ENCODE data around the gene KDM8. TPM values are rescaled to one million over a fixed set of nuclear protein-coding genes. Genes with fewer than 3 reads are reported as not detected.
"Not testable (repeated sequence)": the region's sequence is repeated elsewhere in the genome, so short reads cannot be mapped to it uniquely, and the experiment has no call there.

KDM8 gene
- total and polyA plus RNA-seq, 5 donors from 2014 or later = 2.8 to 14.7 (median 5.5) TPM

GRCh38 chr16:27248886-27249285, 45.6 kb downstream of the KDM8 start:
- Mint-ChIP-seq H3K4me1 (peaks cover 26 to 64% (median 45%) of the 10 kb centered on the region in 4 donors), H3K27ac (peak overlapping the region in 2 of 3 donors; percentile 65 to 83), H3K36me3 (peaks cover 44% of the 10 kb centered on the region)
- peaks cover 16% of the 10 kb centered on the region for H3K4me1 ChIP-seq (ENCODE audit: control insufficient read depth, insufficient read depth, low read length, poor library complexity, severe bottlenecking)
- ATAC-seq (ENCODE audit: low read depth in 2 of 2); H3K36me3 ChIP-seq (ENCODE audit: control insufficient read depth, insufficient read depth, low read length); H3K4me3 ChIP-seq (ENCODE audit: low read depth, low read length); H3K9me3 Mint-ChIP-seq; H3K27ac ChIP-seq (ENCODE audit: insufficient read depth, low read length, poor library complexity, severe bottlenecking); H3K4me3 Mint-ChIP-seq; H3K27me3 Mint-ChIP-seq; DNase-seq; H3K9me3 ChIP-seq (ENCODE audit: control insufficient read depth in 2 of 2, low read length in 2 of 2); H3K27me3 ChIP-seq (ENCODE audit: control insufficient read depth, insufficient read depth, low read length): not testable (repeated sequence)

- Histone ChIP-seq H3K9me3 (ENCODE audit: control insufficient read depth in 2 of 2, low read length in 2 of 2) (no peaks in the 10 kb centered on the region), H3K4me1 (ENCODE audit: control insufficient read depth, insufficient read depth, low read length, poor library complexity, severe bottlenecking) (peaks cover 22% of the 10 kb centered on the region), H3K36me3 (ENCODE audit: control insufficient read depth, insufficient read depth, low read length) (peaks cover 14% of the 10 kb centered on the region), H3K4me3 (ENCODE audit: low read depth, low read length) (no peak overlapping the region), H3K27ac (ENCODE audit: insufficient read depth, low read length, poor library complexity, severe bottlenecking) (no peak overlapping the region), H3K27me3 (ENCODE audit: control insufficient read depth, insufficient read depth, low read length) (no peaks in the 10 kb centered on the region)
- Mint-ChIP-seq H3K36me3 (peaks cover 46% of the 10 kb centered on the region), H3K27me3 (no peaks in the 10 kb centered on the region), H3K4me1 (peaks cover 31 to 61% (median 48%) of the 10 kb centered on the region in 4 donors), H3K27ac (peak overlapping the region in 1 of 3 donors; percentile 25), H3K4me3 (no peak overlapping the region), H3K9me3 (peaks cover 0 to 1% (median 0%) of the 10 kb centered on the region in 7 donors)
- ATAC-seq (ENCODE audit: low read depth in 2 of 2) (no peak), DNase-seq (no peak)
Measured at GRCh38 chr16:27251541-27252205, 48.3 kb downstream of the KDM8 start.

- Histone ChIP-seq H3K4me3 (ENCODE audit: low read depth, low read length) (no peak overlapping the region), H3K27ac (ENCODE audit: insufficient read depth, low read length, poor library complexity, severe bottlenecking) (no peak overlapping the region), H3K4me1 (ENCODE audit: control insufficient read depth, insufficient read depth, low read length, poor library complexity, severe bottlenecking) (peaks cover 22% of the 10 kb centered on the region), H3K36me3 (ENCODE audit: control insufficient read depth, insufficient read depth, low read length) (peaks cover 19% of the 10 kb centered on the region), H3K9me3 (ENCODE audit: control insufficient read depth in 2 of 2, low read length in 2 of 2) (no peaks in the 10 kb centered on the region), H3K27me3 (ENCODE audit: control insufficient read depth, insufficient read depth, low read length) (no peaks in the 10 kb centered on the region)
- Mint-ChIP-seq H3K9me3 (peaks cover 0 to 1% (median 0%) of the 10 kb centered on the region in 7 donors), H3K4me1 (peaks cover 26 to 55% (median 45%) of the 10 kb centered on the region in 4 donors), H3K4me3 (no peak overlapping the region), H3K36me3 (peaks cover 44% of the 10 kb centered on the region), H3K27me3 (no peaks in the 10 kb centered on the region), H3K27ac (peak overlapping the region in 2 of 3 donors; percentile 20 to 59)
- DNase-seq = no peak
- ATAC-seq (ENCODE audit: low read depth in 2 of 2) = no peak
Measured at GRCh38 chr16:27252206-27252585, 48.9 kb downstream of the KDM8 start.

- peak in 1 of 2 donors; percentile 35 for ATAC-seq (ENCODE audit: low read depth in 2 of 2)
- Histone ChIP-seq H3K4me1 (ENCODE audit: control insufficient read depth, insufficient read depth, low read length, poor library complexity, severe bottlenecking) (peaks cover 22% of the 10 kb centered on the region), H3K27ac (ENCODE audit: insufficient read depth, low read length, poor library complexity, severe bottlenecking) (no peak overlapping the region), H3K9me3 (ENCODE audit: control insufficient read depth in 2 of 2, low read length in 2 of 2) (no peaks in the 10 kb centered on the region), H3K27me3 (ENCODE audit: control insufficient read depth, insufficient read depth, low read length) (no peaks in the 10 kb centered on the region), H3K4me3 (ENCODE audit: low read depth, low read length) (no peak overlapping the region), H3K36me3 (ENCODE audit: control insufficient read depth, insufficient read depth, low read length) (peaks cover 20% of the 10 kb centered on the region)
- Mint-ChIP-seq H3K9me3 (no peaks in the 10 kb centered on the region), H3K4me3 (peak overlapping the region in 2 of 4 donors; percentile 62 to 76), H3K4me1 (peaks cover 24 to 55% (median 42%) of the 10 kb centered on the region in 4 donors), H3K27ac (peak overlapping the region; percentile 53 to 89 (median 82)), H3K27me3 (no peaks in the 10 kb centered on the region), H3K36me3 (peaks cover 47% of the 10 kb centered on the region)
- DNase-seq = no peak
Measured at GRCh38 chr16:27253526-27253930, 50.2 kb downstream of the KDM8 start.

- peak overlapping the region; percentile 50 to 89 (median 82) for H3K27ac Mint-ChIP-seq
- DNase-seq (peak in 1 of 3 donors; percentile 61), ATAC-seq (ENCODE audit: low read depth in 2 of 2) (peak; percentile 57 to 58)
- Histone ChIP-seq H3K9me3 (ENCODE audit: control insufficient read depth in 2 of 2, low read length in 2 of 2) (no peaks in the 10 kb centered on the region), H3K27me3 (ENCODE audit: control insufficient read depth, insufficient read depth, low read length) (no peaks in the 10 kb centered on the region), H3K27ac (ENCODE audit: insufficient read depth, low read length, poor library complexity, severe bottlenecking) (peak overlapping the region; percentile 36), H3K4me1 (ENCODE audit: control insufficient read depth, insufficient read depth, low read length, poor library complexity, severe bottlenecking) (peaks cover 22% of the 10 kb centered on the region), H3K36me3 (ENCODE audit: control insufficient read depth, insufficient read depth, low read length) (peaks cover 20% of the 10 kb centered on the region), H3K4me3 (ENCODE audit: low read depth, low read length) (peak overlapping the region; percentile 14)
- peaks cover 50% of the 10 kb centered on the region for H3K36me3 Mint-ChIP-seq
- peaks cover 27 to 56% (median 47%) of the 10 kb centered on the region in 4 donors for H3K4me1 Mint-ChIP-seq
- H3K4me3 Mint-ChIP-seq = peak overlapping the region; percentile 7 to 73 (median 54)
- no peaks in the 10 kb centered on the region for H3K9me3 Mint-ChIP-seq
- H3K27me3 Mint-ChIP-seq = no peaks in the 10 kb centered on the region
Measured at GRCh38 chr16:27254262-27254811, 51.0 kb downstream of the KDM8 start.

- Mint-ChIP-seq H3K27me3 (no peaks in the 10 kb centered on the region), H3K4me1 (peaks cover 33 to 64% (median 43%) of the 10 kb centered on the region in 4 donors), H3K27ac (peak overlapping the region in 1 of 3 donors; percentile 52), H3K36me3 (peaks cover 45% of the 10 kb centered on the region), H3K9me3 (no peaks in the 10 kb centered on the region), H3K4me3 (no peak overlapping the region)
- Histone ChIP-seq H3K4me3 (ENCODE audit: low read depth, low read length) (no peak overlapping the region), H3K4me1 (ENCODE audit: control insufficient read depth, insufficient read depth, low read length, poor library complexity, severe bottlenecking) (peaks cover 22% of the 10 kb centered on the region), H3K27ac (ENCODE audit: insufficient read depth, low read length, poor library complexity, severe bottlenecking) (no peak overlapping the region), H3K27me3 (ENCODE audit: control insufficient read depth, insufficient read depth, low read length) (no peaks in the 10 kb centered on the region), H3K36me3 (ENCODE audit: control insufficient read depth, insufficient read depth, low read length) (peaks cover 20% of the 10 kb centered on the region), H3K9me3 (ENCODE audit: control insufficient read depth in 2 of 2, low read length in 2 of 2) (no peaks in the 10 kb centered on the region)
- ATAC-seq (ENCODE audit: low read depth in 2 of 2) (no peak), DNase-seq (no peak)
Measured at GRCh38 chr16:27256861-27257260, 53.5 kb downstream of the KDM8 start.

GRCh38 chr16:27257271-27257670, 53.9 kb downstream of the KDM8 start:
- Mint-ChIP-seq H3K27ac (no peak overlapping the region), H3K27me3 (no peaks in the 10 kb centered on the region), H3K9me3 (no peaks in the 10 kb centered on the region), H3K36me3 (peaks cover 44% of the 10 kb centered on the region), H3K4me1 (peaks cover 33 to 64% (median 42%) of the 10 kb centered on the region in 4 donors), H3K4me3 (peak overlapping the region in 1 of 4 donors; percentile 28)
- peaks cover 20% of the 10 kb centered on the region for H3K36me3 ChIP-seq (ENCODE audit: control insufficient read depth, insufficient read depth, low read length)
- H3K27ac ChIP-seq (ENCODE audit: insufficient read depth, low read length, poor library complexity, severe bottlenecking) = no peak overlapping the region
- peaks cover 21% of the 10 kb centered on the region for H3K4me1 ChIP-seq (ENCODE audit: control insufficient read depth, insufficient read depth, low read length, poor library complexity, severe bottlenecking)
- no peak for ATAC-seq (ENCODE audit: low read depth in 2 of 2)
- no peak overlapping the region for H3K4me3 ChIP-seq (ENCODE audit: low read depth, low read length)
- no peaks in the 10 kb centered on the region for H3K9me3 ChIP-seq (ENCODE audit: control insufficient read depth in 2 of 2, low read length in 2 of 2)
- no peak for DNase-seq
- H3K27me3 ChIP-seq (ENCODE audit: control insufficient read depth, insufficient read depth, low read length) = no peaks in the 10 kb centered on the region
